HG02610 (cell line): ENCODE results near the gene SASS6.
A peak's percentile ranks its signal among the peaks of the same experiment; 100 is the strongest.

Source experiments
- ATAC-seq: cut with Tn5 transposase; IDR thresholded peaks from one replicate; pipeline ENCODE4 v1.9.1; 2021; ENCODE audit warnings: mild to moderate bottlenecking, moderate library complexity; ENCODE audit not compliant: unreplicated experiment

SASS6 gene

DNA sequence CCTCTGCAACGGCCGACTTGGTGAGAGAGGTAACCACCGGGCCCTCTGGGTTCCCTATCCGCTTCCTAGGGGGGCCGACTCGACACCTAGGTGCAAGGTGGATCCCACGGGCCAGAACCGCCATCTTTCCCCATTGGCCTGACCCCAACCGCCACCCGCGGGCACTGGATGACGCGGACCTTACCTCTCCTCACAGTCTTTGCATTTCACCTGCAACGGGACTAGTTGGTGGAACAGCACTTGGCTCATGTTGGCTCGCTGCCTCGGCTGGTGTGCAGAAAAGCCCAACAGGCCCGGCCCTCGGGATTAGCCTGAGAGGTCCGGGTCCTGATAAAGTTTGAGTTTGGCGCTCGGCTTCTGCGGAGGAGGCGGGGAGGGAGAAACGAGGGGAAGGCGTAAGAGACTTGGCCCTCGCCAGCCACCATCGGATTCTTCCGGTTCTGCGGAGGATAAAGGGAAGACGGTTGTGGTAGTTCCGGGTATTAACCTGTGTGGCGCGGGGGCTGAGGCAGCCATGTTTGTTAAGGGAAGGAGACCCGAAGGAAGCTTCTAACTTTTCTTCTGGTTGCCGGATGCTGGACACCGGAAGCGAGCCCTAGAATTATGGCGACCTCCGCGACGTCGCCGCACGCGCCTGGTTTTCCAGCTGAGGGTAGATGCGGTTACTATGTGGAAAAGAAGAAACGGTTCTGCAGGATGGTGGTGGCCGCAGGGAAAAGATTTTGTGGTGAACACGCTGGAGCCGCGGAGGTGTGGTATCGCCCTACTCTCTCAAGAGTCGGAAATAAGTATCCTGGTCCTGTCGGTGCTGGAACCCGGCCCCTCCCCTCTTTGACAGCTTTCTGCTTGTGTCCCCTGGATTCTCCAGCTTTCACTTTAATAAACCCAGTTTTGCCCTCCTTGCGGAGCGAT lies at the start of gene SASS6, which contains the start of gene TRMT13:
Gene SASS6, minus strand, starts transcription at position 365 of the 912 bp plus-strand sequence. Its CDS starts 116 bp downstream, at position 249.
Gene TRMT13, plus strand, starts transcription at position 598 of the 912 bp plus-strand sequence. Its CDS starts 6 bp downstream, at position 604.
- peak; percentile 83 for ATAC-seq

DNA sequence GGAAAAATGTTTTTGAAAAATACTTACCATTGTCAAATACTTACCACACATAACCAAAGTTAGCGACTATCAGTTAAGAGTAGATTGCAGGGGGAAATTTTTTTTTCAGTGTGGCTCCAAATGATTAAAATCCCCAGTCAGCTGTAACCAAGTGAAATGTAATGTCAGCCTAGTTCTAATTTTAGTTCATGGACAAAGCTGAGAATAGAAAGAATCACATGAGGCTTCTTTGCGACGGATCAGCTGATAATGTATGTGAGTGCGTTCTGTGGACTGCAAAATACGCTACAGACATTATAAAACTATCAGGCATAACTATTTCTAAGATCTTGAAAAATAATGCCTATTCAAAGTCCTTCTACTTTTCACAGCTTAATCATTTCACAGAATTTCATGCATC lies 45.4 kb upstream of the SASS6 start, which contains the start of gene LRRC39:
Gene LRRC39, minus strand, starts transcription at position 166 of the 400 bp plus-strand sequence. CDS start 9,740 bp downstream, outside the sequence.
- ATAC-seq, result no peak

DNA sequence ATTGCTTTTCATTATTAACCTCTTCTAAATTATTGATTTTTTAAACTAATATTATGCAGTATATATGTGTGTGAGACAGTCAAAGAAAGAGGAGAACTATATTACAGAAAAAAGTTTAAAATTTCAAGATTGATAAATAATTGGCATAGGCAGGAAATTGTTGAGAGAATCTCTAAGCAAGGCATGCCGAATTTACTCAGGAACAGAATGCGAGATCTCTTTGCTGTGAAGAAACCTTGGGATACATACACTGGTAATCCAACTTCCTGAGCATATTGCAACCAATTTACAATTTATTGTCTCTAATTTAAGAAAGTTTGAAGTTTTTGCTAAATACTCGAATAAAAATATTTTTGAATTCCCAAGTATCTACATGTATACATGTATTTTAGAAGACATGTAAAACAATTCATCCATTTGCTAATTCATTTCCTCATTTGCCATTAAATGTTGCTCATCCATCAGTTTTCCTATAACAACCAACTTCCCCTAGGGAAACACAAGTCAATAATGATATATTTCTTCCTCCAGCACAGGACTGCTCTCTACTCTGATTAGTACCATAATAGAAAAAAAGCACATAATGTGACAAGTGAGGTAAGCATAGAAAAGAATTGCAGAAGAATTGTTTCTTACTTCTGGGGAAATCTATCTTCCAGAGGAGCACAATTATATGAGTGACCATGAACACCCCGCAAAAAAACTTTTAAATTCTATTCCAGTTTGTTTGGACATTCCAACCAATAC lies 44.7 kb upstream of the SASS6 start:
- ATAC-seq, result no peak

DNA sequence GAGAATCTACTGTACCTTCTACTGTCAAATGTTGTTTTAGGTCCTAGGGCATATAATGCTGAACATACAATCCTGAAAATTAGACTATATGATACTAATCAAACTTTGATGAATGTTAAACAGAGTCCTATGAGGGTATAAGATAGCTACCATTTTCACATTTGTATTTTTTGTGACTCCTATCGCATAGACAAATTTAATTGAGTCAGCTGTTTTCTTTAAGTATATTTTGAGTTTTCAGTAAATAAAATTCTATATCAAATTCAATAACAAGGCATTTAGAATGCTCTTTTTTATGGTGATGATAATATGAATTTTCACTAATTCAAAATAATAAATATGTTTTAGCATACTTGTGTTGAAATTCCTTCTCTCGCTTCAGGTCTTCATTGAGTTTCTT lies 35.3 kb upstream of the SASS6 start:
- no peak for ATAC-seq

DNA sequence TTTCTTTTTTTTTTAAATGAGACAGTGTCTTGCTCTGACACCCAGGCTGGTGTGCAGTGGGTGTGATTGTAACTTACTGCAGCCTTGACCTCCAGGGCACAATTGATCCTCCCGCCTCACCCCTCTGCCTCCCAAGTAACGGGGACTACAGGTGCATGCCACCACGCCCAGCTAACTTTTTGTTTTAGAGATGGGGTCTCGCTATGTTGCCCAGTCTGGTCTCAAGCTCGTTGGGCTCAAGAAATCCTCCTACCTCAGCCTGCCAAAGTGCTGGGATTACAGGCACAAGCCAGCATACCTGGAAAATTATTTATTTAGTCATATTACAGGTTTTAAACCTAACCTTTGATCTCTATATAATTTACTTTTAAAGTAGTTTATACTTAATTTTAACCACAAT lies 32.0 kb upstream of the SASS6 start:
- no peak for ATAC-seq

DNA sequence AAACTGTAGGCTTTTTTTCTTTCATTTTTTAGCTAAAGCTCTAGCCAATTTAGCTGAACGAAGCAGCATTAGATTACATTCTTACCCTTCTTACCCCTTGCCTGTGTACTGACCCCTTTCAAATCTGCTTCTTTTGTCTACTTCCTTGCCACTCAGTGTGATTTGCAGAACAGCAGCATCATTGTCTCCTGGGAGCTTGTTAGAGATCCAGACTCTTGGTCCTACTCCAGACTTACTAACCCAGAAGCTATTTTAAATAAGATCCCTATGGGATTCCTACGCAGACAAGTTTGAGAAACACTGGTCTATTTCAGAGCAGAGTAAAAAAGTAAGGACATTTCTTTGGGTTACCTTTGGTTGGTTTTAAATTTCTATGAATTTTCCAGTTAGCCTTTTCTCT lies 31.5 kb upstream of the SASS6 start:
- ATAC-seq, result no peak

DNA sequence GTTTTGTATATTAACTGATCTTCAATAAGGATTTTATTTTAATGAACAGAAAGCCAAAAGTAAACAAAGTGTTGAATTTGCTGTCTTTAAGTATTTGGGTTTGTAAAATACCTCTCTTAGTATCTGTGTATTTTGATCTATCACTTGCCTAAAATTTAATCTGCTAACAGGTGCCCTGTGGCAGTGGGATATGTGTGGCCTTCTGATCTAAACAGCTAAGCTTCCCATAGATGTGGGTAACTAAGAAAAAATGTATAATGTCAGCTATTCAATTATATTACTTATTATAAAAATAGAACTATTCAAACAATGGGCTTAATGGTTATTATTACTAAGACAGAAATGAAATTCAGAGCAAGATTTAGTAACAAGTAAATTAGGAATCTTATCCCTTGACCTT lies 30.2 kb upstream of the SASS6 start:
- ATAC-seq, result no peak

GRCh38 chr1:100152271-100152670 lies 19.5 kb upstream of the SASS6 start:
- ATAC-seq, result peak; percentile 89

GRCh38 chr1:100151679-100152078 lies 18.9 kb upstream of the SASS6 start:
- peak; percentile 25 for ATAC-seq

DNA sequence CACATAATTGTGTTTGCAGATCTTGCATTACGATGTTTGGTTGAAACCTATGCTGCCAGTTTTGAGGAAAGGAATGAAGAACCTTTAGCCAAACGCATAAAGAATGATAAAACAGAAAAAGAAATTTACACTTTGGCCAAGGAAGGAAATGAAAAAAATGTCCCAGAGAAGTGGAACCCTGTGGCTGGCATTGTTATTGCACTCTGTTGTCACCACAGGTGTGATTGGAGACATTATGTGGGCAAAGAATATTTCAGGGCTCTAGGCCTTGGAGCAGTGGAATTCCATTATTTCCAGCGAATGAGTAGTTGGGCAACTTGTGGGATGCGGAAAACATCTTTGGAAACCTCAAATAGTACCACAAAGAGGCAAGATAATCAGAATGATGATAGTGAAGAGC lies 15.1 kb upstream of the SASS6 start:
- no peak for ATAC-seq

DNA sequence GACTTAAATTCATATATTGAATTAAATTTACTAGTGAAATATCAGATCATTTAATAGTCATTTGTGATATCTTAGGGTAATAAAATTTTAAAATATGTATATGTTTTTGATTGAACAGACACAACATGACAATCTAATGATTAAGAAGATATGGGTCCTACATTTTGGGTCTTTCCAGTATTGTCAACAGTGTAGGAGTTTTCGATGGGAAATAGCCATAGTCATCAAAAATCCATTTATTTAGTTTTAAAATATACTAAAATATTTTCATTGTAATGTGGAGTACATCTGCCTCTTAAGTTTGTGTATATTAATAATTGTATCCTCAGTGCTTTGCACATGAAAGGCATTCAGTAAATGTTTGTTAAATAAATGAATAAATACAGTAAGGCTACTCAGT lies 14.2 kb upstream of the SASS6 start:
- no peak for ATAC-seq

GRCh38 chr1:100145116-100145515 lies 12.4 kb upstream of the SASS6 start:
- no peak for ATAC-seq

- no peak for ATAC-seq
Observed at GRCh38 chr1:100142343-100142742, 9.6 kb upstream of the SASS6 start.

- ATAC-seq, result no peak
Observed at GRCh38 chr1:100141192-100141591, 8.5 kb upstream of the SASS6 start.

GRCh38 chr1:100137602-100138001 lies 4.9 kb upstream of the SASS6 start:
- no peak for ATAC-seq

DNA sequence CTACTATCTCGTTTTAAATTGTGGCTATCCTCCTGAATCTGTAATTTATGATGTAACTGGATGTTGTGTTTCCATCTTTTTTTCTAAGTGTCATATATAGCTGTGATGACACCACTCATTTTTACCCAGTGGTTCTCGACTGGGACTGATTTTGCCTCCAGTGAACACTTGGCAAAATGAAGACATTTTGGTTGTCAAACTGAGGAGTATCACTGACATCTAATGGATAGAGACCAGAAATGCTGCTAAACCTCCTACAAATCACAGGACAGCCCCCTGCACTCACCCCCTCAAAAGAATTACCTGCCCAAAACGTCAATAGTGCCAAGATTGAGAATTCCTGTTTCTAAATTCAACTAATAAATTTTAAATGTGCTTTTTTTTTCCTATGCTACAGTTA lies 2.1 kb upstream of the SASS6 start:
- ATAC-seq, result no peak

GRCh38 chr1:100131623-100132022 lies 1.1 kb downstream of the SASS6 start:
- no peak for ATAC-seq

GRCh38 chr1:100130552-100131077 lies 2.1 kb downstream of the SASS6 start:
- ATAC-seq, result no peak

GRCh38 chr1:100127226-100127625 lies 5.5 kb downstream of the SASS6 start:
- no peak for ATAC-seq

GRCh38 chr1:100122177-100122576 lies 10.6 kb downstream of the SASS6 start:
- ATAC-seq, result no peak

DNA sequence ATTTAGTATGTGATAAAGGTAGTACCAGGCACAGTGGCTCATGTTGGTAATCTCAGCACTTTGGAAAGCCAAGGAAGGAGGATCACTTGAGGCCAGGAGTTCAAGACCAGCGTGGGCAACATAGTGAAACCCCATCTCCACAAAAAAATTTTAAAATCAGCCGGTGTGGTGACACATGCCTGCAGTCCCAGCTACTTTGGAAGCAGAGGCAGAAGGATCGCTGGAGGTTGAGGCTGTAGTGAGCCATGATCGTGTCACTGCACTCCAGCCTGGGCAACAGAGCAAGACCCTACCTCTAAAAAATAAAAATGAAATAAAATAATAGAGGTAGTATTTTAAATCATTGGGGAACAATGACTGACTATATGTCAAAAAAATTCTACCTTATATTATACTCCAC lies 17.2 kb downstream of the SASS6 start:
- no peak for ATAC-seq
